Prostate gland (tissue), 2 donors: ENCODE measurements around the gene DUSP19.

Source experiments
- POLR2AphosphoS5 ChIP-seq: sonication (generic); formaldehyde crosslinking; IDR thresholded peaks from one replicate; pipeline ENCODE4 v1.6.1; 2017; ENCODE audit warnings: antibody characterized with exemption
- TF ChIP-seq, protein P1 (sequence below), 4 experiments: fragments of 200-600 bp in 2 of 4; fragments of 450-650 bp in 2 of 4; sonication (generic) in 2 of 4; IDR thresholded peaks; 1 replicate in 3 of 4; 2 replicates in 1 of 4; pipeline ENCODE4 v1.5.1; 2016 to 2019; ENCODE audit warnings: antibody characterized with exemption in 4 of 4, mild to moderate bottlenecking in 2 of 4, moderate library complexity in 2 of 4

DNA sequence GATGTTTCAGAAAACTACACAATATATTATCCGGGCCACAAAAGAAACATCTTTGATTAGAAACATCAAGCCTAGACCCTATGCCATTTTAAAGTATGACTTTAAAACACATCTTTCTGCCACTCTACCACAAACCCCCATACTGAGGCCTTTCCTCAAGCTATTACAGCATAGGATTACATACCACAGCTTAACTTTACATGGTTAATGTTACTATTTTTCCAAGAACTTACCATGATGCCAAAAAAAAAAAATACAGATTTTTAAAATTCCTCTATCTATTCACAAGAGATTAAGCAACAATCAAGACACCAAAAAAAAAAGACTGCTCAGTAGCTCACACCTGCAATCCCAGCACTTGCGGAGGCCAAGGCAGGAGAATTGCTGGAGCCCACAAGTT, 49.3 kb upstream of the DUSP19 start:
- TF ChIP-seq, protein P1, sequence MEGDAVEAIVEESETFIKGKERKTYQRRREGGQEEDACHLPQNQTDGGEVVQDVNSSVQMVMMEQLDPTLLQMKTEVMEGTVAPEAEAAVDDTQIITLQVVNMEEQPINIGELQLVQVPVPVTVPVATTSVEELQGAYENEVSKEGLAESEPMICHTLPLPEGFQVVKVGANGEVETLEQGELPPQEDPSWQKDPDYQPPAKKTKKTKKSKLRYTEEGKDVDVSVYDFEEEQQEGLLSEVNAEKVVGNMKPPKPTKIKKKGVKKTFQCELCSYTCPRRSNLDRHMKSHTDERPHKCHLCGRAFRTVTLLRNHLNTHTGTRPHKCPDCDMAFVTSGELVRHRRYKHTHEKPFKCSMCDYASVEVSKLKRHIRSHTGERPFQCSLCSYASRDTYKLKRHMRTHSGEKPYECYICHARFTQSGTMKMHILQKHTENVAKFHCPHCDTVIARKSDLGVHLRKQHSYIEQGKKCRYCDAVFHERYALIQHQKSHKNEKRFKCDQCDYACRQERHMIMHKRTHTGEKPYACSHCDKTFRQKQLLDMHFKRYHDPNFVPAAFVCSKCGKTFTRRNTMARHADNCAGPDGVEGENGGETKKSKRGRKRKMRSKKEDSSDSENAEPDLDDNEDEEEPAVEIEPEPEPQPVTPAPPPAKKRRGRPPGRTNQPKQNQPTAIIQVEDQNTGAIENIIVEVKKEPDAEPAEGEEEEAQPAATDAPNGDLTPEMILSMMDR (IDR thresholded peaks at IDR 0.05), result no peak
- TF ChIP-seq POLR2AphosphoS5, result no peak
